ENCODE measurements around the gene IP6K3.
A peak's percentile ranks its signal among the peaks of the same experiment; 100 is the strongest.

DNA sequence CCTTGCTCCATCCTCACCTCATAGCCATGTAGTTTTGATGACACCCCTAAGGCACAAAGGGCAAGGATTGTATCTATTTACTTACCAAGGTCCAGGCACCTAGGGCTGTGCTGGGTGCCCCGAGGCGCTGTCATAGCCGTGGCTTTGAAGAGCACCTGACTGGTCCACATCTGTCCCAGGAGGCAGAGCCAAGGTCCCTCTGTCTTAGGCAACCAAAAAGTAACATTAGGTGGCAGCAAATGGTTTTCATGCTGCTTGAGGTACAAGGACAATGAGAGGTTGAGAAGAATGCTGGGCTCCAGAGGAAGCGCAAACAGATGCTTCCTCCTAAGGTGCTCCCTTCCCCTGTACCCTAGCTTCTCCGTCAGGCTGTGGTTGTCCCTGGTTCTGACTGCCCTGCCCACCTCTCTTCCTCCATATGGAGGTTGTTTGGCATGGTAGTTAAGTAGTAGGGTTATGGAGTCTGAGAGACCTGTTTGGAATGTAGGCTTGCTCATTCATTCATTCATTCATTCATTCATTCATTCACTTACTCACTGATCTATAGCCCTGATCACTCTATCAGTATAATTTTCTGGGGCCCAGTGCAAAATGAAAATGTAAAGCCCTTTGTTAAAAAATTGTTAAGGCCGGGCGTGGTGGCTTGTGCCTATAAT lies 32.2 kb downstream of the IP6K3 start:
- TF ChIP-seq, protein P1, sequence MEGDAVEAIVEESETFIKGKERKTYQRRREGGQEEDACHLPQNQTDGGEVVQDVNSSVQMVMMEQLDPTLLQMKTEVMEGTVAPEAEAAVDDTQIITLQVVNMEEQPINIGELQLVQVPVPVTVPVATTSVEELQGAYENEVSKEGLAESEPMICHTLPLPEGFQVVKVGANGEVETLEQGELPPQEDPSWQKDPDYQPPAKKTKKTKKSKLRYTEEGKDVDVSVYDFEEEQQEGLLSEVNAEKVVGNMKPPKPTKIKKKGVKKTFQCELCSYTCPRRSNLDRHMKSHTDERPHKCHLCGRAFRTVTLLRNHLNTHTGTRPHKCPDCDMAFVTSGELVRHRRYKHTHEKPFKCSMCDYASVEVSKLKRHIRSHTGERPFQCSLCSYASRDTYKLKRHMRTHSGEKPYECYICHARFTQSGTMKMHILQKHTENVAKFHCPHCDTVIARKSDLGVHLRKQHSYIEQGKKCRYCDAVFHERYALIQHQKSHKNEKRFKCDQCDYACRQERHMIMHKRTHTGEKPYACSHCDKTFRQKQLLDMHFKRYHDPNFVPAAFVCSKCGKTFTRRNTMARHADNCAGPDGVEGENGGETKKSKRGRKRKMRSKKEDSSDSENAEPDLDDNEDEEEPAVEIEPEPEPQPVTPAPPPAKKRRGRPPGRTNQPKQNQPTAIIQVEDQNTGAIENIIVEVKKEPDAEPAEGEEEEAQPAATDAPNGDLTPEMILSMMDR (conservative IDR thresholded peaks at IDR 0.05; ENCODE audit: low read depth in 2 of 2): 0 out of 4 replicates have a peak, but pooled peaks of 1 of the 2 experiments have one; percentile 13
- TF ChIP-seq, protein P2, sequence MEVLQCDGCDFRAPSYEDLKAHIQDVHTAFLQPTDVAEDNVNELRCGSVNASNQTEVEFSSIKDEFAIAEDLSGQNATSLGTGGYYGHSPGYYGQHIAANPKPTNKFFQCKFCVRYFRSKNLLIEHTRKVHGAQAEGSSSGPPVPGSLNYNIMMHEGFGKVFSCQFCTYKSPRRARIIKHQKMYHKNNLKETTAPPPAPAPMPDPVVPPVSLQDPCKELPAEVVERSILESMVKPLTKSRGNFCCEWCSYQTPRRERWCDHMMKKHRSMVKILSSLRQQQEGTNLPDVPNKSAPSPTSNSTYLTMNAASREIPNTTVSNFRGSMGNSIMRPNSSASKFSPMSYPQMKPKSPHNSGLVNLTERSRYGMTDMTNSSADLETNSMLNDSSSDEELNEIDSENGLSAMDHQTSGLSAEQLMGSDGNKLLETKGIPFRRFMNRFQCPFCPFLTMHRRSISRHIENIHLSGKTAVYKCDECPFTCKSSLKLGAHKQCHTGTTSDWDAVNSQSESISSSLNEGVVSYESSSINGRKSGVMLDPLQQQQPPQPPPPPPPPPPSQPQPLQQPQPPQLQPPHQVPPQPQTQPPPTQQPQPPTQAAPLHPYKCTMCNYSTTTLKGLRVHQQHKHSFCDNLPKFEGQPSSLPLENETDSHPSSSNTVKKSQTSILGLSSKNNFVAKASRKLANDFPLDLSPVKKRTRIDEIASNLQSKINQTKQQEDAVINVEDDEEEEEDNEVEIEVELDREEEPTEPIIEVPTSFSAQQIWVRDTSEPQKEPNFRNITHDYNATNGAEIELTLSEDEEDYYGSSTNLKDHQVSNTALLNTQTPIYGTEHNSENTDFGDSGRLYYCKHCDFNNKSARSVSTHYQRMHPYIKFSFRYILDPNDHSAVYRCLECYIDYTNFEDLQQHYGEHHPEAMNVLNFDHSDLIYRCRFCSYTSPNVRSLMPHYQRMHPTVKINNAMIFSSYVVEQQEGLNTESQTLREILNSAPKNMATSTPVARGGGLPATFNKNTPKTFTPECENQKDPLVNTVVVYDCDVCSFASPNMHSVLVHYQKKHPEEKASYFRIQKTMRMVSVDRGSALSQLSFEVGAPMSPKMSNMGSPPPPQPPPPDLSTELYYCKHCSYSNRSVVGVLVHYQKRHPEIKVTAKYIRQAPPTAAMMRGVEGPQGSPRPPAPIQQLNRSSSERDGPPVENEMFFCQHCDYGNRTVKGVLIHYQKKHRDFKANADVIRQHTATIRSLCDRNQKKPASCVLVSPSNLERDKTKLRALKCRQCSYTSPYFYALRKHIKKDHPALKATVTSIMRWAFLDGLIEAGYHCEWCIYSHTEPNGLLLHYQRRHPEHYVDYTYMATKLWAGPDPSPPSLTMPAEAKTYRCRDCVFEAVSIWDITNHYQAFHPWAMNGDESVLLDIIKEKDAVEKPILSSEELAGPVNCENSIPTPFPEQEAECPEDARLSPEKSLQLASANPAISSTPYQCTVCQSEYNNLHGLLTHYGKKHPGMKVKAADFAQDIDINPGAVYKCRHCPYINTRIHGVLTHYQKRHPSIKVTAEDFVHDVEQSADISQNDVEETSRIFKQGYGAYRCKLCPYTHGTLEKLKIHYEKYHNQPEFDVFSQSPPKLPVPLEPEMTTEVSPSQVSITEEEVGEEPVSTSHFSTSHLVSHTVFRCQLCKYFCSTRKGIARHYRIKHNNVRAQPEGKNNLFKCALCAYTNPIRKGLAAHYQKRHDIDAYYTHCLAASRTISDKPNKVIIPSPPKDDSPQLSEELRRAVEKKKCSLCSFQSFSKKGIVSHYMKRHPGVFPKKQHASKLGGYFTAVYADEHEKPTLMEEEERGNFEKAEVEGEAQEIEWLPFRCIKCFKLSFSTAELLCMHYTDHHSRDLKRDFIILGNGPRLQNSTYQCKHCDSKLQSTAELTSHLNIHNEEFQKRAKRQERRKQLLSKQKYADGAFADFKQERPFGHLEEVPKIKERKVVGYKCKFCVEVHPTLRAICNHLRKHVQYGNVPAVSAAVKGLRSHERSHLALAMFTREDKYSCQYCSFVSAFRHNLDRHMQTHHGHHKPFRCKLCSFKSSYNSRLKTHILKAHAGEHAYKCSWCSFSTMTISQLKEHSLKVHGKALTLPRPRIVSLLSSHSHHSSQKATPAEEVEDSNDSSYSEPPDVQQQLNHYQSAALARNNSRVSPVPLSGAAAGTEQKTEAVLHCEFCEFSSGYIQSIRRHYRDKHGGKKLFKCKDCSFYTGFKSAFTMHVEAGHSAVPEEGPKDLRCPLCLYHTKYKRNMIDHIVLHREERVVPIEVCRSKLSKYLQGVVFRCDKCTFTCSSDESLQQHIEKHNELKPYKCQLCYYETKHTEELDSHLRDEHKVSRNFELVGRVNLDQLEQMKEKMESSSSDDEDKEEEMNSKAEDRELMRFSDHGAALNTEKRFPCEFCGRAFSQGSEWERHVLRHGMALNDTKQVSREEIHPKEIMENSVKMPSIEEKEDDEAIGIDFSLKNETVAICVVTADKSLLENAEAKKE (CRISPR knock-in tag; IDR thresholded peaks at IDR 0.05): no peak
- no peak for TF ChIP-seq JUNB (IDR thresholded peaks at IDR 0.05; ENCODE audit: unreplicated experiment)

Data from GM23338 (cell line).